ENCODE measurements around the gene ACAA1.

DNA sequence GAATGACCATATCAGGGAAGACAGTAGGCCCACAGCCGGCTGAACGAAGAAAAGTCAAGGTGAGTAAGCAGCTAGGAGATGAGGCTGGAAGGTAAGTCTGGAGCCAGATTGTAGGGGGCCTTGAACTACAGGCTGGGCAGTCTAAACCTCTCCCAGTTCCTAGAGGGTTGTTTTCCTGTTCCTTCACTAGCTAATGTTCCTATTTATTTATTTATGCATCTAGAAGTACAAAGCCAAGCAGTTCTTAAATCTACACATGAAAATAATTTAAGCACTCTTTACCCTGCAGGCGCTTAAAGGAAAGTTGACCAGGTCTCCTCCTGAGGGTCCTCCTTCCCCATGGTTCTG lies 3.7 kb downstream of the ACAA1 start:
- TF ChIP-seq TAF1 (conservative IDR thresholded peaks at IDR 0.05) (no peak), YY1 (IDR thresholded peaks at IDR 0.05) (no peak), SP1 (IDR thresholded peaks at IDR 0.05) (no peak)
- TF ChIP-seq, protein P1, sequence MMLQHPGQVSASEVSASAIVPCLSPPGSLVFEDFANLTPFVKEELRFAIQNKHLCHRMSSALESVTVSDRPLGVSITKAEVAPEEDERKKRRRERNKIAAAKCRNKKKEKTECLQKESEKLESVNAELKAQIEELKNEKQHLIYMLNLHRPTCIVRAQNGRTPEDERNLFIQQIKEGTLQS (IDR thresholded peaks at IDR 0.05), result no peak
- TF ChIP-seq, protein P2, sequence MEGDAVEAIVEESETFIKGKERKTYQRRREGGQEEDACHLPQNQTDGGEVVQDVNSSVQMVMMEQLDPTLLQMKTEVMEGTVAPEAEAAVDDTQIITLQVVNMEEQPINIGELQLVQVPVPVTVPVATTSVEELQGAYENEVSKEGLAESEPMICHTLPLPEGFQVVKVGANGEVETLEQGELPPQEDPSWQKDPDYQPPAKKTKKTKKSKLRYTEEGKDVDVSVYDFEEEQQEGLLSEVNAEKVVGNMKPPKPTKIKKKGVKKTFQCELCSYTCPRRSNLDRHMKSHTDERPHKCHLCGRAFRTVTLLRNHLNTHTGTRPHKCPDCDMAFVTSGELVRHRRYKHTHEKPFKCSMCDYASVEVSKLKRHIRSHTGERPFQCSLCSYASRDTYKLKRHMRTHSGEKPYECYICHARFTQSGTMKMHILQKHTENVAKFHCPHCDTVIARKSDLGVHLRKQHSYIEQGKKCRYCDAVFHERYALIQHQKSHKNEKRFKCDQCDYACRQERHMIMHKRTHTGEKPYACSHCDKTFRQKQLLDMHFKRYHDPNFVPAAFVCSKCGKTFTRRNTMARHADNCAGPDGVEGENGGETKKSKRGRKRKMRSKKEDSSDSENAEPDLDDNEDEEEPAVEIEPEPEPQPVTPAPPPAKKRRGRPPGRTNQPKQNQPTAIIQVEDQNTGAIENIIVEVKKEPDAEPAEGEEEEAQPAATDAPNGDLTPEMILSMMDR (IDR thresholded peaks at IDR 0.05; ENCODE audit: low read depth, low read length, missing input control), result no peak

Measured in liver (tissue), 3 donors.